IPS-NIHi7 (cell line): ENCODE data around the gene NPRL2.
A peak's percentile ranks its signal among the peaks of the same experiment; 100 is the strongest.

Source experiments
- DNase-seq: peaks from one replicate; pipeline ENCODE4 v3.0.0; 2012; ENCODE audit warnings: mixed read lengths; ENCODE audit errors: extremely low spot score

Gene NPRL2

GRCh38 chr3:50350527-50351322 lies at the start of gene NPRL2, which contains the start of gene CYB561D2:
Gene NPRL2, minus strand, starts transcription at chr3:50350775. Its CDS starts 123 bp downstream, at chr3:50350652.
Gene CYB561D2, plus strand, starts transcription at chr3:50350862. Its CDS starts 572 bp downstream, at chr3:50351434.
- DNase-seq: peak; percentile 93

GRCh38 chr3:50396502-50396901 lies 45.9 kb upstream of the NPRL2 start:
- no peak for DNase-seq

GRCh38 chr3:50395070-50395860 lies 44.7 kb upstream of the NPRL2 start:
- no peak for DNase-seq

GRCh38 chr3:50393061-50393460 lies 42.5 kb upstream of the NPRL2 start:
- no peak for DNase-seq

GRCh38 chr3:50392101-50392715 lies 41.6 kb upstream of the NPRL2 start:
- DNase-seq: no peak

GRCh38 chr3:50390508-50391224 lies 40.1 kb upstream of the NPRL2 start:
- no peak for DNase-seq

GRCh38 chr3:50389414-50389767 lies 38.8 kb upstream of the NPRL2 start:
- DNase-seq: no peak

- no peak for DNase-seq
Observed at GRCh38 chr3:50388720-50389413, 38.3 kb upstream of the NPRL2 start.

GRCh38 chr3:50388016-50388719 lies 37.6 kb upstream of the NPRL2 start:
- peak; percentile 88 for DNase-seq

GRCh38 chr3:50385754-50386153 lies 35.2 kb upstream of the NPRL2 start:
- DNase-seq: no peak

- DNase-seq: no peak
Observed at GRCh38 chr3:50383750-50384149, 33.2 kb upstream of the NPRL2 start.

- no peak for DNase-seq
Observed at GRCh38 chr3:50382722-50383121, 32.1 kb upstream of the NPRL2 start.

GRCh38 chr3:50381383-50381782 lies 30.8 kb upstream of the NPRL2 start:
- no peak for DNase-seq

GRCh38 chr3:50380405-50381085 lies 30.0 kb upstream of the NPRL2 start:
- DNase-seq: no peak

- no peak for DNase-seq
Observed at GRCh38 chr3:50378757-50379156, 28.2 kb upstream of the NPRL2 start.

GRCh38 chr3:50378024-50378423 lies 27.4 kb upstream of the NPRL2 start:
- DNase-seq: peak; percentile 52

- peak; percentile 76 for DNase-seq
Observed at GRCh38 chr3:50375258-50375931, 24.8 kb upstream of the NPRL2 start.

GRCh38 chr3:50374363-50375257 lies 24.0 kb upstream of the NPRL2 start:
- no peak for DNase-seq
